Measurements from ENCODE around the gene MRC1. TPM values are rescaled to one million over a fixed set of nuclear protein-coding genes. Genes with fewer than 3 reads are reported as not detected.

Gene MRC1
- total and polyA plus RNA-seq, 2 of the 13 experiments (the other 11 are each of a cell fraction or from before 2014, with no cell fraction given): not detected

- no TSS peak for BruUV-seq (replicated peaks)
- Histone ChIP-seq H4K20me1 (ENCODE audit: insufficient read depth, low read length) (no peaks in the 10 kb centered on the region), H3K4me2 (ENCODE audit: low read depth, low read length) (no peak overlapping the region), H3K27me3 (ENCODE audit: control insufficient read depth in 1 of 2, insufficient read depth in 2 of 2, low read length in 2 of 2) (no peaks in the 10 kb centered on the region), H3K4me3 (replicated peaks in 1 of 3; ENCODE audit: insufficient read depth in 1 of 3, low read depth in 2 of 3, low read length in 3 of 3) (no peak overlapping the region), H3K4me1 (ENCODE audit: insufficient read depth, low read length) (no peaks in the 10 kb centered on the region), H3K9me3 (ENCODE audit: low read length) (no peaks in the 10 kb centered on the region), H3K36me3 (replicated peaks in 1 of 2; ENCODE audit: control insufficient read depth in 1 of 2, insufficient read depth in 2 of 2, low read length in 2 of 2) (no peaks in the 10 kb centered on the region), H3K9ac (ENCODE audit: insufficient read depth, low read depth, low read length) (no peak overlapping the region), H3K79me2 (ENCODE audit: insufficient read depth, low read length) (no peaks in the 10 kb centered on the region), H3K27ac (ENCODE audit: extremely low read length, insufficient read depth, low read length) (no peak overlapping the region), H2AFZ (ENCODE audit: low read length) (no peak overlapping the region)
- TF ChIP-seq REPIN1 (CRISPR knock-in tag; IDR thresholded peaks at IDR 0.05; ENCODE audit: borderline replicate concordance, low read depth) (no peak), CERS6 (CRISPR knock-in tag; IDR thresholded peaks at IDR 0.05) (no peak), MXD1 (CRISPR knock-in tag; IDR thresholded peaks at IDR 0.05) (no peak)
- in situ Hi-C loops (cut with HindIII; ENCODE audit: extremely low pct_ligation_motif_present, low pct_unique_long_range_greater_than_20kb) (loop anchor here (10.0 kb wide), 1 partner anchor 301 kb away; no protein-coding TSS in a partner anchor), intact Hi-C loops (cut with micrococcal nuclease; ENCODE audit: unreplicated experiment) (no loop called here)
- ChIA-PET CTCF (ENCODE audit: low intra/inter-chr PET ratio, low total read pairs) (no interaction called here), POLR2A (no interaction called here)
- DNase-seq (ENCODE audit: low spot score): no peak
- ATAC-seq: no peak
- WGBS (ENCODE audit: low lambda C conversion rate): 2% methylated on average over 5 of the region's 5 CpGs
- no peak for FAIRE-seq
Observed at GRCh38 chr10:17913604-17914003, 104.5 kb downstream of the MRC1 start.

- H3K4me2 ChIP-seq (ENCODE audit: low read depth, low read length): no peak overlapping the region
- TF ChIP-seq ZMAT5 (CRISPR knock-in tag; IDR thresholded peaks at IDR 0.05; ENCODE audit: borderline replicate concordance, low read depth) (no peak), ZNF337 (CRISPR knock-in tag; IDR thresholded peaks at IDR 0.05; ENCODE audit: borderline replicate concordance, low read depth) (no peak)
- no peaks in the 10 kb centered on the region for H4K20me1 ChIP-seq (ENCODE audit: insufficient read depth, low read length)
- in situ Hi-C loops (cut with HindIII; ENCODE audit: extremely low pct_ligation_motif_present, low pct_unique_long_range_greater_than_20kb): loop anchor here (10.0 kb wide), 1 partner anchor 300 kb away; no protein-coding TSS in a partner anchor
- no peaks in the 10 kb centered on the region for H3K79me2 ChIP-seq (ENCODE audit: insufficient read depth, low read length)
- no peak for ATAC-seq
- H3K4me3 ChIP-seq (replicated peaks in 1 of 3; ENCODE audit: insufficient read depth in 1 of 3, low read depth in 2 of 3, low read length in 3 of 3): no peak overlapping the region
- no peak for DNase-seq (ENCODE audit: low spot score)
- intact Hi-C loops (cut with micrococcal nuclease; ENCODE audit: unreplicated experiment): no loop called here
- H3K9ac ChIP-seq (ENCODE audit: insufficient read depth, low read depth, low read length): no peak overlapping the region
- ChIA-PET CTCF (ENCODE audit: low intra/inter-chr PET ratio, low total read pairs) (no interaction called here), POLR2A (no interaction called here)
- no peaks in the 10 kb centered on the region for H3K4me1 ChIP-seq (ENCODE audit: insufficient read depth, low read length)
- H3K27ac ChIP-seq (ENCODE audit: extremely low read length, insufficient read depth, low read length): no peak overlapping the region
- no TSS peak for BruUV-seq (replicated peaks)
- H3K9me3 ChIP-seq (ENCODE audit: low read length): no peaks in the 10 kb centered on the region
- no peak overlapping the region for H2AFZ ChIP-seq (ENCODE audit: low read length)
- no peaks in the 10 kb centered on the region for H3K27me3 ChIP-seq (ENCODE audit: control insufficient read depth in 1 of 2, insufficient read depth in 2 of 2, low read length in 2 of 2)
- FAIRE-seq: no peak
- 35% methylated on average over 5 of the region's 5 CpGs for WGBS (ENCODE audit: low lambda C conversion rate)
- H3K36me3 ChIP-seq (replicated peaks in 1 of 2; ENCODE audit: control insufficient read depth in 1 of 2, insufficient read depth in 2 of 2, low read length in 2 of 2): no peaks in the 10 kb centered on the region
Observed at GRCh38 chr10:17914169-17915045, 105.3 kb downstream of the MRC1 start.

Data from HepG2 (cell line).